ENCODE results near the gene MAST2. TPM values are rescaled to one million over a fixed set of nuclear protein-coding genes. Genes with fewer than 3 reads are reported as not detected.

MAST2 gene
- total RNA-seq, 1 experiment from 2014 or later = 37.2 TPM

- H3K4me1 Mint-ChIP-seq = no peaks in the 10 kb centered on the region
- ChIA-PET CTCF (no interaction called here), POLR2A (no interaction called here)
- H3K4me3 Mint-ChIP-seq = no peak overlapping the region
- no peaks in the 10 kb centered on the region for H3K9me3 Mint-ChIP-seq
- H3K27me3 Mint-ChIP-seq (ENCODE audit: low read depth) = peaks cover under 1% of the 10 kb centered on the region; the same call in 1 of the 2 replicates
- DNase-seq (ENCODE audit: low spot score) (no peak), ATAC-seq (no peak)
- no peak overlapping the region for H3K27ac Mint-ChIP-seq
- no peak for TF ChIP-seq E2F4 (CRISPR knock-in tag; IDR thresholded peaks at IDR 0.05; ENCODE audit: borderline replicate concordance, low read depth)
- TF ChIP-seq RELA (CRISPR knock-in tag; IDR thresholded peaks at IDR 0.05; ENCODE audit: borderline replicate concordance) = no peak
- no peak for TF ChIP-seq MLX (CRISPR knock-in tag; IDR thresholded peaks at IDR 0.05)
- TF ChIP-seq ESRRA (CRISPR knock-in tag; IDR thresholded peaks at IDR 0.05; ENCODE audit: borderline replicate concordance) = no peak
- no peak for TF ChIP-seq ZNF219 (CRISPR knock-in tag; IDR thresholded peaks at IDR 0.05; ENCODE audit: borderline replicate concordance)
- TF ChIP-seq ZMAT4 (CRISPR knock-in tag; IDR thresholded peaks at IDR 0.05) = no peak
- no peak for TF ChIP-seq ETV6 (CRISPR knock-in tag; IDR thresholded peaks at IDR 0.05)
- TF ChIP-seq PRRX2 (CRISPR knock-in tag; IDR thresholded peaks at IDR 0.05) = no peak
- no peak for TF ChIP-seq ZNF416 (CRISPR knock-in tag; IDR thresholded peaks at IDR 0.05)
- TF ChIP-seq ZNF671 (CRISPR knock-in tag; IDR thresholded peaks at IDR 0.05) = no peak
- no peak for TF ChIP-seq ATF1 (CRISPR knock-in tag; IDR thresholded peaks at IDR 0.05)
- H3K36me3 Mint-ChIP-seq = no peaks in the 10 kb centered on the region
These were observed 15.5 kb upstream of the MAST2 start for GRCh38 chr1:45787905-45788304.

GRCh38 chr1:45789601-45790000 is 13.8 kb upstream of the MAST2 start:
- ChIA-PET POLR2A (no interaction called here), CTCF (interaction anchor here (0.7 kb wide), 1 partner anchor 53 kb away, joined by 3 read pairs; no protein-coding TSS in a partner anchor)
- Mint-ChIP-seq H3K27me3 (ENCODE audit: low read depth) (peaks cover 6% of the 10 kb centered on the region; the same call in 1 of the 2 replicates), H3K36me3 (no peaks in the 10 kb centered on the region), H3K4me1 (no peaks in the 10 kb centered on the region), H3K9me3 (no peaks in the 10 kb centered on the region), H3K27ac (no peak overlapping the region), H3K4me3 (no peak overlapping the region)
- no peak for TF ChIP-seq SMAD3 (CRISPR knock-in tag; IDR thresholded peaks at IDR 0.05; ENCODE audit: borderline replicate concordance)
- TF ChIP-seq ZNF121 (CRISPR knock-in tag; IDR thresholded peaks at IDR 0.05) = peak; percentile 13; the same call in 1 of the 2 replicates
- no peak for DNase-seq (ENCODE audit: low spot score)
- ATAC-seq = no peak

- ATAC-seq = no peak
- H3K4me3 Mint-ChIP-seq = no peak overlapping the region
- ChIA-PET CTCF (no interaction called here), POLR2A (no interaction called here)
- no peaks in the 10 kb centered on the region for H3K9me3 Mint-ChIP-seq
- H3K4me1 Mint-ChIP-seq = no peaks in the 10 kb centered on the region
- H3K36me3 Mint-ChIP-seq = no peaks in the 10 kb centered on the region
- H3K27ac Mint-ChIP-seq = no peak overlapping the region
- peaks cover 6% of the 10 kb centered on the region; the same call in 1 of the 2 replicates for H3K27me3 Mint-ChIP-seq (ENCODE audit: low read depth)
- no peak for DNase-seq (ENCODE audit: low spot score)
- TF ChIP-seq IRF2 (CRISPR knock-in tag; IDR thresholded peaks at IDR 0.05; ENCODE audit: borderline replicate concordance, low read depth) (no peak), ARID4B (CRISPR knock-in tag; IDR thresholded peaks at IDR 0.05; ENCODE audit: borderline replicate concordance) (no peak), CREM (CRISPR knock-in tag; IDR thresholded peaks at IDR 0.05) (no peak), TCF7 (CRISPR knock-in tag; IDR thresholded peaks at IDR 0.05; ENCODE audit: low read depth) (no peak), AR (CRISPR knock-in tag; IDR thresholded peaks at IDR 0.05) (no peak), IRF1 (CRISPR knock-in tag; IDR thresholded peaks at IDR 0.05) (no peak), USF2 (CRISPR knock-in tag; IDR thresholded peaks at IDR 0.05) (no peak)
These were observed 10.7 kb upstream of the MAST2 start for GRCh38 chr1:45792744-45793143.
